ENCODE results near the gene TBC1D1. TPM values are rescaled to one million over a fixed set of nuclear protein-coding genes. Genes with fewer than 3 reads are reported as not detected.

The TBC1D1 gene
- total RNA-seq, 1 donor = 59.9 TPM

- no peak overlapping the region for H3K4me3 ChIP-seq (ENCODE audit: low read depth, low read length)
- DNase-seq (ENCODE audit: low read depth) = no peak
- TF ChIP-seq CTCF (IDR thresholded peaks at IDR 0.05; ENCODE audit: insufficient read depth, low read length) = no peak
Observed at GRCh38 chr4:37896206-37896860, 5.4 kb downstream of the TBC1D1 start.

GRCh38 chr4:37902212-37902611, 11.3 kb downstream of the TBC1D1 start:
- no peak for DNase-seq (ENCODE audit: low read depth)
- no peak overlapping the region for H3K4me3 ChIP-seq (ENCODE audit: low read depth, low read length)
- no peak for TF ChIP-seq CTCF (IDR thresholded peaks at IDR 0.05; ENCODE audit: insufficient read depth, low read length)

GRCh38 chr4:37902738-37903693, 12.1 kb downstream of the TBC1D1 start:
- H3K4me3 ChIP-seq (ENCODE audit: low read depth, low read length) = no peak overlapping the region
- TF ChIP-seq CTCF (IDR thresholded peaks at IDR 0.05; ENCODE audit: insufficient read depth, low read length) = no peak
- no peak for DNase-seq (ENCODE audit: low read depth)

- TF ChIP-seq CTCF (IDR thresholded peaks at IDR 0.05; ENCODE audit: insufficient read depth, low read length) = no peak
- DNase-seq (ENCODE audit: low read depth) = no peak
Observed at GRCh38 chr4:37903901-37904300, 13.0 kb downstream of the TBC1D1 start.

GRCh38 chr4:37904824-37905223, 13.9 kb downstream of the TBC1D1 start:
- no peak for DNase-seq (ENCODE audit: low read depth)
- H3K4me3 ChIP-seq (ENCODE audit: low read depth, low read length) = no peak overlapping the region
- TF ChIP-seq CTCF (IDR thresholded peaks at IDR 0.05; ENCODE audit: insufficient read depth, low read length) = no peak

More at GRCh38 chr4:37903901-37904300, 13.0 kb downstream of the TBC1D1 start:
- H3K4me3 ChIP-seq (ENCODE audit: low read depth, low read length) = no peak overlapping the region

- DNase-seq (ENCODE audit: low read depth) = no peak
- TF ChIP-seq CTCF (IDR thresholded peaks at IDR 0.05; ENCODE audit: insufficient read depth, low read length) = no peak
- H3K4me3 ChIP-seq (ENCODE audit: low read depth, low read length) = no peak overlapping the region
Observed at GRCh38 chr4:37905533-37906169, 14.8 kb downstream of the TBC1D1 start.

Data from fibroblast of the aortic adventitia (primary cell).